ENCODE results near the gene SP100. TPM values are rescaled to one million over a fixed set of nuclear protein-coding genes. Genes with fewer than 3 reads are reported as not detected.

Gene SP100
- total RNA-seq, 1 donor from 2014 or later, result 88.1 TPM

DNA sequence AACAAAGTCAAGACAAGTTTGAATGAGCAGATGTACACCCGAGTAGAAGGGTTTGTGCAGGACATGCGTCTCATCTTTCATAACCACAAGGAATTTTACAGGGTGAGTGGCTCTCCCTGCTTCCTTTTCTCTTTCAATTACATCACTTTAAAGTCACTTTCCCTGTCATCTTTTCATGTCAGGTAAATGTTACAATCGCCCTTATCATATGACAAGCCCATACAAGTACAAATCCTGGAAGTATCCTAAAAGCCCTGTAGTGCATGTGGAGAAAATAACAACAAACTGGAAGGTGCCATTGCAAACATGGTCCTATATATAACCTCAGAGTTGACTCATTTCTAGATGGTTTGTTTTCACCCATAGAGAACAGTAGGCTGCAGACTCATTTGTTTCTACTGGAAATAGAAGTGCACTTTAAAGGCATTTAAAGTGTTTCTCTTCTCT, 126.0 kb downstream of the SP100 start:
- no peak for DNase-seq (ENCODE audit: low spot score)

DNA sequence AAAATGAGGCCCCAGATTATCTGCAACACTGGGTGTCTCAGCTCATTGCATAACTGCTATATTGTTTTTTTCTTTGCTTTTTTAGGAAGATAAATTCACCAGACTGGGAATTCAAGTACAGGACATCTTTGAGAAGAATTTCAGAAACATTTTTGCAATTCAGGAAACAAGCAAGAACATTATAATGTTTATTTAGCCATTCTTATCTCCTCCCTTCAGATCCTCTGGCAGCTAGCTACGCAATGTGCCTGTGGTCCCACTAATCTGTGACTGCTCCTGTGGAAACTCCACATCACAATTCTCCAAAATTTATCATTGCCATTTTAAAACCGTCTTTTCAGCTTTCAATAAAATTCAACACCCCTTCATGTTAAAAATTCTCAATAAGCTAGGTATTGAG, 126.8 kb downstream of the SP100 start:
- no peak for DNase-seq (ENCODE audit: low spot score)

GRCh38 chr2:230552181-230552580, 136.2 kb downstream of the SP100 start:
- no peak for DNase-seq (ENCODE audit: low spot score)

DNA sequence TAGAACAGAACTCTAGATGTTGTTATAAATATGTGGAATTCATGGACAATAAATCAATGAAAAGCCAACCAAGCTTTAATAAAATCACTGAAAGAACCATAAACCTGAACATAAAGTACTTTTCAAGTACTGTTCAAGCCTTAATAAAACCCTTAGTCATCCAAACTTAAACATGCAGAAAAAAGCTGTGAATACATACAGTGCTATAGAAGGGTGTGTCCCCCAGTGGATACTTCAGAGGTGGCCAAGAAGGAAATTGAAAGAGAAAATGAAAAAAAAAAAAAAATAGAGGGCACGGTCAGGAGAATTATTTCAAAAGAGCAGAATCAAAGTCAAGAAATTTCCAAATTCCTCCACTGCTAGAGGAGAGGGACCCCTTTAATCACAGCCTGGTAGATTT, 141.1 kb downstream of the SP100 start:
- no peak for DNase-seq (ENCODE audit: low spot score)

GRCh38 chr2:230564805-230565779, 149.1 kb downstream of the SP100 start:
- no peak for DNase-seq (ENCODE audit: low spot score)

- DNase-seq (ENCODE audit: low spot score), result no peak
Measured at GRCh38 chr2:230569298-230569697, 153.3 kb downstream of the SP100 start.

GRCh38 chr2:230570987-230571386, 155.0 kb downstream of the SP100 start:
- DNase-seq (ENCODE audit: low spot score), result no peak

GRCh38 chr2:230575642-230576324, 159.8 kb downstream of the SP100 start:
- DNase-seq (ENCODE audit: low spot score), result no peak

DNA sequence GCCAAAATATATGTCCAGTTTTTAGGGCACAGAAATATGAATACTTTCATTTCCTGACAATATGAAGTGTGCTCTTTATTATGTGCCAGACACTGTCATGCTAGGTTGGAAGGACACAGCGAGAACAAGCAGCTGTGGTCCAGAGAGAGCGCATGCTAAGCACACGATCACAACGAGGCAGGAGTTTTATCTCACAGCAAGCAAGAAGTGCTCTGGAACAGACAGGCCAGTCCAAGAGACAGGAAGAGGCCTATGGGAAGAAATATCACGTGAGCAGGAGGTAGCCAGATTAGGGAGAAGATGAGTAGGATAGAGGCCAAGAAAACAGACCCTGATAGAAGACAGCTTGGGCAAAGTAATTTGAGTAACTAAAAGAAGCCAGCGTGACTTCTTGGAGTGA, 161.1 kb downstream of the SP100 start:
- no peak for DNase-seq (ENCODE audit: low spot score)

DNA sequence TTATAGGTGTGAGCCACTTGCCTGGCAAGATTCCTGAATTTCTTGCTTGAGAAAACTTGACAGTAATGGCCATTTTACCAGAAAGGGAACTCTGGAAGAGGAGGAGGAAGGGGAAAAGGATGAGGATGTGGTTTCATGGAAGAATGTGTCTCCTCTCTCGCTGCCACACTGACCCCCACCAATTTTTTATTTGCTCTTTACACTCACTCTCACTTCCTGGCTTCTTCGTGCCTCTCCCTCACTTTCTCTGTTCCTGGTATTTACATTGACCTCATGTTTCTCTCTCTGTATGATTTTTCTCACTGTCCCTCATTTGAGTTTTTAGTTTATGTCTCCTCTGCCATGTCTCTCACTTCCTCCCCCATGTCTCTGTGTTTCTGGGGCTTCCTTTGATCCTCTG, 162.1 kb downstream of the SP100 start:
- DNase-seq (ENCODE audit: low spot score), result no peak

DNA sequence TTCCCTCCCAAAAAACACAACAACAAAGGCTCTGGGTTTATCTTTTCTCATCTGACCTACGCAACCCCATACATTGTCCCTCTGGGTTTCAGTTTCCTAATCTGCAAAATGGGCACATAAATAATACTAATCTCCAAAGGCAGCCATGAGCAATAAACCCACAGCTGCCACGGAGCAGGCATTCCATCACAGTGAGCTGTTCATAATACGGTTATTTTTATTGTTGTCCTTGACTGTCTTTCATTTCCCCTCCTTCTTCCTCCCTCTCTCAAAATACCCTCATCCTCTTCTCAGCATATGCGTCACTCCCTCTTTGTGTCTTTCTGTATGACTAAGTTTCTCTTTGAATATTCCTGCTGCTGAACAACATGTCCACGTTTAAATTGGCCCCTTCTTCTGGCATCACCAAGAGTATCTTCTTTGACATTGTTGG, 166.9 kb downstream of the SP100 start:
- no peak for DNase-seq (ENCODE audit: low spot score)

DNA sequence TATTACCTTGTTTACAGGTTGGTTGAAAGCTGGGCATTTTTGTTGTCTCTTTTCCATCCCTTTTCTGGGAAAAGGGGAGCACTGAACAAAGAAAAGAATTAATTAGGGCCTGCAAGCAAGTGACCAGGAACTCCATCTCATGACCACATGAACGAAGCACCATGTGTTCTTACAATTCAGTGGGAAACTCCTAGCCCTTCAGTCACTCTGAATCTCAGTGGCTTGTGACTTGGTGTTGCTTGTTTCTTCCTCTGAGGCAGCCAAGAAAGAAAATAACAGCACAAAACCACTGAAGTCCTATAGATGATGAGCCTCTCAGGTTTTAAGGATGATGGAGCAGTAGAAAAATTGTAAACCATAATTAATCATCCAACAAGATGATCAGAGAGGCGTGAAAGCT, 167.6 kb downstream of the SP100 start:
- DNase-seq (ENCODE audit: low spot score), result no peak

- DNase-seq (ENCODE audit: low spot score), result no peak
Measured at GRCh38 chr2:230586328-230586982, 170.5 kb downstream of the SP100 start.

- DNase-seq (ENCODE audit: low spot score), result no peak
Measured at GRCh38 chr2:230589025-230589424, 173.0 kb downstream of the SP100 start.

DNA sequence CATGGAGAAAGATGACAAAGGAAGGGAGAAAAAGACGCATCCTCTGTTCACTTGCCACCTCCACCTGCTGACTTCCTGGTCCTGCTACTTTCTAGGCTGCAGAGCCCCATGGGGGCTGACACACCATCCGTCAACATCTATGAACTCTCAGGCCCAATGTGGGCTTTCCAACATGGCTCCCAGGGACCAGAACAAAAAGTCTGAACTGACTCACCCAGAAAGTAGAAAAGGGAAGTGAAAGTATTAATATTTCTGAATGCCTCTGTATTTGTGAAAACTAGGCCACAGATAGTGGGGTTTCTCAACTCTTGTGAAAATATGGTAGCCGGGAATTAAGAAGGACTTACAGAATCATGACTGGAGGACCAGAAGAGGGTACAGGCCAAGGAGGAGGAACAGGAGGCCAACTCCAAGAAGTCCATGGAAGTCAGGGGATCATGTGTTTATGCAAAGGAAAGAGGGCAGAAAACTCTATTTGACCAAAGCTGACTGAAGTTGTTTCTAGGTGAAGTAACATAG, 173.6 kb downstream of the SP100 start:
- DNase-seq (ENCODE audit: low spot score), result no peak

- no peak for DNase-seq (ENCODE audit: low spot score)
Measured at GRCh38 chr2:230590333-230590732, 174.3 kb downstream of the SP100 start.

GRCh38 chr2:230591850-230592249, 175.8 kb downstream of the SP100 start:
- DNase-seq (ENCODE audit: low spot score), result no peak

GRCh38 chr2:230592775-230593174, 176.8 kb downstream of the SP100 start:
- DNase-seq (ENCODE audit: low spot score), result no peak

Data from umbilical cord (tissue), 2 donors.